Measurements from ENCODE around the gene RAX2.

Gene RAX2

DNA sequence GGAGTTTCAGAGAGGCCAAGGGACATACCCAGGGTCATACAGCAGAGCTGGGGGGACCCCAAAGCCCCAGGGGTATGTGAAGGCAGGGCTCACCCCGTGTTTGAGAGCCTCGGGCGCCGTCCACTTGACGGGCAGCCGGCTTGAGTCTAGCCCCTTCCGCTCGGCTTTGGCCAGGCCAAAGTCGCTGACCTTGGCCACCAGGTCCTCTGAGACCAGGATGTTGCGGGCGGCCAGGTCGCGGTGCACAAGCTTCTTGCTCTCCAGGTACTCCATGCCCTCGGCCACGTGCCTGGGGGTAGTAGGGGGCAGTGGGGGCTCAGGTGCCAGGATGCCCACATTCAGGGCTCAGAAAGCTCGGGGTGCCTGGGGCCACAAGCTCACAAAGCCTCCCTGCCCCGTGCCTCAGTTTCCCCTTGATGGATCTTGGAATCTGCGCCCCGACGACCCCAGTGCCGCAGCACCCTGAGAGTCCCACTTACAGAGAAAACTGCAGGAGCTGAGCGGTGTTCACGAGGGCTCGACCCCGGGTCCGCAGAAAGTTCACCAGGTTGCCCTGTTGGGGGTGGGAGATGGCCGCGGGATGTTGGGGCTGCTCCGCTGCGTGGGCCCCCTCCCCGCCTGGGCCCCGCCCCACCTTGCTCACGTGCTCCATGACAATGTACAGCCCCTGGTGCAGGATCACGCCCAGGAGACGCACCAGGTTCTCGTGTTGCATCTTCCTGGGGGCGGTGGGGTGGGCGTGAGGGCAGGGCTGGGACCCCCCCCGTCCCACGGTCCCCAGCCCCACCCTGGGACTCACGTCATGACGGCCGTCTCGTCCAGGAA is 7.1 kb upstream of the RAX2 start:
- Histone ChIP-seq H3K36me3 (ENCODE audit: control insufficient read depth, insufficient read depth, low read length) (no peaks in the 10 kb centered on the region), H3K9me3 (ENCODE audit: control insufficient read depth, low read length) (peaks cover 10% of the 10 kb centered on the region), H3K27me3 (replicated peaks; ENCODE audit: control insufficient read depth, insufficient read depth, low read length, poor library complexity, severe bottlenecking) (no peaks in the 10 kb centered on the region), H3K27ac (ENCODE audit: insufficient read depth, low read length, poor library complexity, severe bottlenecking) (no peak overlapping the region), H3K4me1 (ENCODE audit: control insufficient read depth, insufficient read depth, low read length, poor library complexity, severe bottlenecking) (no peaks in the 10 kb centered on the region), H3K4me3 (ENCODE audit: insufficient read depth, low read depth, low read length, poor library complexity, severe bottlenecking) (no peak overlapping the region)
- no peak for DNase-seq

DNA sequence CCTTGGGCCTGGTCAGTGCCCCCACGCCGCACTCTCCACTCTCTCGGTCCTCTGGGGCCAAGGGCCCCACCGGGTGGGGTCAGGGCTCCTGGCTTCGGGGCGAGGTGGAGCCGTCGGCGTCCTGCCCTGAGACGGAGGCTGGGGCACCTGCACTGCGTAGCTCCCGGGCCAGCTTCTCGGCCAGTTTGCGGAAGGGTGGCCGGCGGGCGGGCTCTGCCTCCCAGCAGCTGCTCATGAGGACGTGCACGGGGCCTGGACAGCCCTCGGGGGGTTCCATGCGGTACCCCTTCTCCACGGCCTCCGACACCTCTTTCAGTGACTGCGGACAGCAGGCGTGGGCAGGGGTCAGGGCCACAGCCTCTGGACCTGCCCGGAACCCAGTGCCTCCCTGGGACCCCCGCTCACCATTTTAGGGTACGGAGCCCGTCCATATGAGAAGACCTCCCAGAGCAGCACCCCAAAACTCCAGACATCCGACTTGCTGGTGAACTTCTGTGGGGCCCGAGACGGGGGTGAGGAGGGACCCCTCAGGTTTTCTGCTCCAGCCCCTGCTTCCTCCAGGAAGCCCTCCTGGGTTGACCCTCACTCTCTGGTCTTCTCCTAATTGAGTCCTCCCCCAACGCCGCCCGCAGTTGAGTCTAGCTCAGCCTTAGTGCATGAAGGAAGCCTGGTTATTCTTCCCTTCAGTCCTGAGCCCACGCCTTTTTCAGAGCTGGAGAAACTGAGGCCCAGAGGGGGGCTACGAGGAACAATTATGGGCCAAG is 6.3 kb upstream of the RAX2 start:
- Histone ChIP-seq H3K4me3 (ENCODE audit: insufficient read depth, low read depth, low read length, poor library complexity, severe bottlenecking) (no peak overlapping the region), H3K27ac (ENCODE audit: insufficient read depth, low read length, poor library complexity, severe bottlenecking) (no peak overlapping the region), H3K9me3 (ENCODE audit: control insufficient read depth, low read length) (peaks cover 10% of the 10 kb centered on the region), H3K4me1 (ENCODE audit: control insufficient read depth, insufficient read depth, low read length, poor library complexity, severe bottlenecking) (no peaks in the 10 kb centered on the region), H3K36me3 (ENCODE audit: control insufficient read depth, insufficient read depth, low read length) (no peaks in the 10 kb centered on the region), H3K27me3 (replicated peaks; ENCODE audit: control insufficient read depth, insufficient read depth, low read length, poor library complexity, severe bottlenecking) (no peaks in the 10 kb centered on the region)
- no peak for DNase-seq

DNA sequence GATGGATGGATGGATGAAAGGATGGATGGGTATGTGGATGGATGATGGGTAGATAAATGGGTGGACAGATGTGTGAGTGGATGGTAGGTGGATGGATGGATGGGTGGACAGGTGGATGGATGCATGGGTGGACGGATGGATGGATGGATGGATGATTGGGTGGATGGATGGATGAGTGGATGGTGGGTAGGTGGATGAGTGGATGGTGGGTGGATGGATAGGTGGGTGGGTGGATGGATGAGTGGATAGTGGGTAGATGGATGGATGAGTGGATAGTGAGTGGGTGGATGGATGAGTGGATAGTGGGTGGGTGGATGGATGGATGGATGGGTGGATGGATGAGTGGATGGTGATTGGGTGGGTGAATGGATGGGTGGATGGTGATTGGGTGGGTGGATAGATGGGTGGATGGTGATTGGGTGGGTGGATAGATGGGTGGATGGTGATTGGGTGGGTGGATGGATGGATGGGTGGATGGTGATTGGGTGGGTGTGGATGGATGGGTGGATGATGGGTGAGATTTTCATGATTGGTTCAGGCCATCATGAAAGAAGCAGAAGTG is 4.5 kb upstream of the RAX2 start:
- Histone ChIP-seq H3K4me3 (ENCODE audit: insufficient read depth, low read depth, low read length, poor library complexity, severe bottlenecking) (no peak overlapping the region), H3K27me3 (replicated peaks; ENCODE audit: control insufficient read depth, insufficient read depth, low read length, poor library complexity, severe bottlenecking) (no peaks in the 10 kb centered on the region), H3K36me3 (ENCODE audit: control insufficient read depth, insufficient read depth, low read length) (no peaks in the 10 kb centered on the region), H3K27ac (ENCODE audit: insufficient read depth, low read length, poor library complexity, severe bottlenecking) (no peak overlapping the region), H3K9me3 (ENCODE audit: control insufficient read depth, low read length) (peaks cover 2% of the 10 kb centered on the region), H3K4me1 (ENCODE audit: control insufficient read depth, insufficient read depth, low read length, poor library complexity, severe bottlenecking) (no peaks in the 10 kb centered on the region)
- no peak for DNase-seq

GRCh38 chr19:3775831-3776230 is 3.8 kb upstream of the RAX2 start:
- no peak for DNase-seq
- Histone ChIP-seq H3K4me3 (ENCODE audit: insufficient read depth, low read depth, low read length, poor library complexity, severe bottlenecking) (no peak overlapping the region), H3K27ac (ENCODE audit: insufficient read depth, low read length, poor library complexity, severe bottlenecking) (no peak overlapping the region), H3K27me3 (replicated peaks; ENCODE audit: control insufficient read depth, insufficient read depth, low read length, poor library complexity, severe bottlenecking) (no peaks in the 10 kb centered on the region), H3K4me1 (ENCODE audit: control insufficient read depth, insufficient read depth, low read length, poor library complexity, severe bottlenecking) (no peaks in the 10 kb centered on the region), H3K36me3 (ENCODE audit: control insufficient read depth, insufficient read depth, low read length) (no peaks in the 10 kb centered on the region), H3K9me3 (ENCODE audit: control insufficient read depth, low read length) (no peaks in the 10 kb centered on the region)

DNA sequence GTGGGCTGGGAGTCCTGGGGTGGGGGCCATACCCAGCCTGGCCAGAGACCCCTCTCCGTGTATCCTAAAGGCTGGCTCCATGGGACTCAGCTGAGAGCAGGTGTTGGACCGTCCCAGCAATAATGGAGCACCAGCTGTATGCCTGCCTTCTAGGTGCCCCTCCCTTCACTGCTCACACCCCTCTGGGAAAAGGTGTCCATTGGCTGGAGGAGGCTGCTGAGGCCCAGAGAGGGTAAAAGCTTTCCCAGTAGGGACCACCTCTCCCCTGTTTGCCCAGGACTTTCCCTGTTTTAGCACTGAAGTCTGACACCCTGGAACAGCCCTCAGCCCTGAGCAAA is 3.3 kb upstream of the RAX2 start:
- no peaks in the 10 kb centered on the region for H3K9me3 ChIP-seq (ENCODE audit: control insufficient read depth, low read length)
- no peak overlapping the region for H3K27ac ChIP-seq (ENCODE audit: insufficient read depth, low read length, poor library complexity, severe bottlenecking)
- H3K27me3 ChIP-seq (replicated peaks; ENCODE audit: control insufficient read depth, insufficient read depth, low read length, poor library complexity, severe bottlenecking): no peaks in the 10 kb centered on the region
- no peak overlapping the region for H3K4me3 ChIP-seq (ENCODE audit: insufficient read depth, low read depth, low read length, poor library complexity, severe bottlenecking)
- DNase-seq: no peak
- H3K4me1 ChIP-seq (ENCODE audit: control insufficient read depth, insufficient read depth, low read length, poor library complexity, severe bottlenecking): no peaks in the 10 kb centered on the region
- no peaks in the 10 kb centered on the region for H3K36me3 ChIP-seq (ENCODE audit: control insufficient read depth, insufficient read depth, low read length)

- Histone ChIP-seq H3K4me3 (ENCODE audit: insufficient read depth, low read depth, low read length, poor library complexity, severe bottlenecking) (no peak overlapping the region), H3K36me3 (ENCODE audit: control insufficient read depth, insufficient read depth, low read length) (peaks cover 3% of the 10 kb centered on the region), H3K27ac (ENCODE audit: insufficient read depth, low read length, poor library complexity, severe bottlenecking) (no peak overlapping the region), H3K9me3 (ENCODE audit: control insufficient read depth, low read length) (no peaks in the 10 kb centered on the region), H3K27me3 (replicated peaks; ENCODE audit: control insufficient read depth, insufficient read depth, low read length, poor library complexity, severe bottlenecking) (no peaks in the 10 kb centered on the region), H3K4me1 (ENCODE audit: control insufficient read depth, insufficient read depth, low read length, poor library complexity, severe bottlenecking) (no peaks in the 10 kb centered on the region)
- DNase-seq: no peak
Observed at GRCh38 chr19:3774621-3775373, 2.8 kb upstream of the RAX2 start.

GRCh38 chr19:3773814-3774515 is 1.9 kb upstream of the RAX2 start:
- no peak for DNase-seq
- no peaks in the 10 kb centered on the region for H3K27me3 ChIP-seq (replicated peaks; ENCODE audit: control insufficient read depth, insufficient read depth, low read length, poor library complexity, severe bottlenecking)
- no peak overlapping the region for H3K4me3 ChIP-seq (ENCODE audit: insufficient read depth, low read depth, low read length, poor library complexity, severe bottlenecking)
- H3K27ac ChIP-seq (ENCODE audit: insufficient read depth, low read length, poor library complexity, severe bottlenecking): no peak overlapping the region
- no peaks in the 10 kb centered on the region for H3K4me1 ChIP-seq (ENCODE audit: control insufficient read depth, insufficient read depth, low read length, poor library complexity, severe bottlenecking)
- H3K36me3 ChIP-seq (ENCODE audit: control insufficient read depth, insufficient read depth, low read length): peaks cover 9% of the 10 kb centered on the region
- no peaks in the 10 kb centered on the region for H3K9me3 ChIP-seq (ENCODE audit: control insufficient read depth, low read length)

GRCh38 chr19:3771000-3771905 is 775 bp downstream of the RAX2 start:
- no peaks in the 10 kb centered on the region for H3K9me3 ChIP-seq (ENCODE audit: control insufficient read depth, low read length)
- no peak for DNase-seq
- peaks cover 6% of the 10 kb centered on the region for H3K4me1 ChIP-seq (ENCODE audit: control insufficient read depth, insufficient read depth, low read length, poor library complexity, severe bottlenecking)
- no peak overlapping the region for H3K27ac ChIP-seq (ENCODE audit: insufficient read depth, low read length, poor library complexity, severe bottlenecking)
- H3K27me3 ChIP-seq (replicated peaks; ENCODE audit: control insufficient read depth, insufficient read depth, low read length, poor library complexity, severe bottlenecking): no peaks in the 10 kb centered on the region
- H3K4me3 ChIP-seq (ENCODE audit: insufficient read depth, low read depth, low read length, poor library complexity, severe bottlenecking): no peak overlapping the region
- peaks cover 34% of the 10 kb centered on the region for H3K36me3 ChIP-seq (ENCODE audit: control insufficient read depth, insufficient read depth, low read length)
